ENCODE results near the gene LCORL.

The LCORL gene

GRCh38 chr4:17924189-17924588, 97.4 kb downstream of the LCORL start:
- Histone ChIP-seq H3K4me3 (ENCODE audit: low read depth, low read length) (no peak overlapping the region), H3K9me3 (no peaks in the 10 kb centered on the region), H3K36me3 (no peaks in the 10 kb centered on the region; the same call in 1 of the 2 replicates), H3K4me1 (no peaks in the 10 kb centered on the region), H3K27me3 (no peaks in the 10 kb centered on the region)
- TF ChIP-seq CTCF (IDR thresholded peaks at IDR 0.05; ENCODE audit: low read depth, low read length): no peak
- DNase-seq: no peak

- no peak for DNase-seq
- H3K4me3 ChIP-seq (ENCODE audit: low read depth, low read length): no peak overlapping the region
- H3K27me3 ChIP-seq: no peaks in the 10 kb centered on the region
- H3K9me3 ChIP-seq: no peaks in the 10 kb centered on the region
- TF ChIP-seq CTCF (IDR thresholded peaks at IDR 0.05; ENCODE audit: low read depth, low read length): no peak
- H3K36me3 ChIP-seq: no peaks in the 10 kb centered on the region; the same call in 1 of the 2 replicates
- no peaks in the 10 kb centered on the region for H3K4me1 ChIP-seq
Measured at GRCh38 chr4:17921451-17921850, 100.1 kb downstream of the LCORL start.

- no peaks in the 10 kb centered on the region for H3K27me3 ChIP-seq
- no peaks in the 10 kb centered on the region for H3K4me1 ChIP-seq
- H3K9me3 ChIP-seq: no peaks in the 10 kb centered on the region
- no peak for TF ChIP-seq CTCF (IDR thresholded peaks at IDR 0.05; ENCODE audit: low read depth, low read length)
- no peaks in the 10 kb centered on the region; the same call in 1 of the 2 replicates for H3K36me3 ChIP-seq
- no peak overlapping the region for H3K4me3 ChIP-seq (ENCODE audit: low read depth, low read length)
- no peak for DNase-seq
Measured at GRCh38 chr4:17920681-17921080, 100.9 kb downstream of the LCORL start.

- peaks cover 4% of the 10 kb centered on the region for H3K4me1 ChIP-seq
- H3K36me3 ChIP-seq: no peaks in the 10 kb centered on the region; the same call in none of the 2 replicates
- no peaks in the 10 kb centered on the region for H3K9me3 ChIP-seq
- DNase-seq: no peak
- no peak overlapping the region for H3K4me3 ChIP-seq (ENCODE audit: low read depth, low read length)
- no peak for TF ChIP-seq CTCF (IDR thresholded peaks at IDR 0.05; ENCODE audit: low read depth, low read length)
- H3K27me3 ChIP-seq: no peaks in the 10 kb centered on the region
Measured at GRCh38 chr4:17915439-17915838, 106.1 kb downstream of the LCORL start.

GRCh38 chr4:17912011-17912410, 109.5 kb downstream of the LCORL start:
- Histone ChIP-seq H3K9me3 (no peaks in the 10 kb centered on the region), H3K4me1 (peaks cover 4% of the 10 kb centered on the region), H3K36me3 (no peaks in the 10 kb centered on the region; the same call in 1 of the 2 replicates), H3K4me3 (ENCODE audit: low read depth, low read length) (no peak overlapping the region), H3K27me3 (no peaks in the 10 kb centered on the region)
- peak; percentile 13 for DNase-seq
- no peak for TF ChIP-seq CTCF (IDR thresholded peaks at IDR 0.05; ENCODE audit: low read depth, low read length)

- Histone ChIP-seq H3K4me1 (peaks cover 4% of the 10 kb centered on the region), H3K27me3 (no peaks in the 10 kb centered on the region), H3K9me3 (no peaks in the 10 kb centered on the region), H3K4me3 (ENCODE audit: low read depth, low read length) (no peak overlapping the region), H3K36me3 (no peaks in the 10 kb centered on the region; the same call in 1 of the 2 replicates)
- no peak for TF ChIP-seq CTCF (IDR thresholded peaks at IDR 0.05; ENCODE audit: low read depth, low read length)
- peak; percentile 34 for DNase-seq
Measured at GRCh38 chr4:17911608-17912007, 109.9 kb downstream of the LCORL start.
